Prostate gland (tissue), 2 donors: ENCODE results near the gene FAM163B.

Experiments
- POLR2A ChIP-seq: fragments of 450-650 bp; IDR thresholded peaks from one replicate; pipeline ENCODE4 v1.6.1; 2016; ENCODE audit warnings: antibody characterized with exemption, mild to moderate bottlenecking
- TF ChIP-seq, protein P1 (sequence below), 4 experiments: fragments of 200-600 bp in 2 of 4; fragments of 450-650 bp in 2 of 4; sonication (generic) in 2 of 4; IDR thresholded peaks; 1 replicate in 3 of 4; 2 replicates in 1 of 4; pipeline ENCODE4 v1.5.1; 2016 to 2019; ENCODE audit warnings: antibody characterized with exemption in 4 of 4, mild to moderate bottlenecking in 2 of 4, moderate library complexity in 2 of 4

DNA sequence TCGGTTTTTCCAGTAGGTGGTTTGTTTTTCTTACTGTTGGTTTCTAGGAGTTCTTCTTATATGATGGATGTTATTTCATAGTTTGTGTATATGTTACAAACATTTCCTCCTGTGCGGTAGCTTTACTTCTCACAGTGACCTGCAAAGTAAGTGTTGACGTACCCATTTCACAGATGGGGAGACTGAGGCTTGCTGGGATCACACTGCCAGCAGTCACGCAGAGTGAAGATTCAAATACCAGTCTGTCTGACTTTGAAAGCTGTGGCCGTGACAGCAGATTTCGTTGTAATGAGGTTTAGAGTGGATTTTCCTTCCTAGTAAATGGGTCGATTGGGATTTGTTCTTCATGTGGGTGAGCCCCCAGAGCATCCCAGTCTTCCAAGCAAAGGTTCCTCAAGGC, 40.0 kb upstream of the FAM163B start:
- TF ChIP-seq POLR2A = no peak
- TF ChIP-seq, protein P1, sequence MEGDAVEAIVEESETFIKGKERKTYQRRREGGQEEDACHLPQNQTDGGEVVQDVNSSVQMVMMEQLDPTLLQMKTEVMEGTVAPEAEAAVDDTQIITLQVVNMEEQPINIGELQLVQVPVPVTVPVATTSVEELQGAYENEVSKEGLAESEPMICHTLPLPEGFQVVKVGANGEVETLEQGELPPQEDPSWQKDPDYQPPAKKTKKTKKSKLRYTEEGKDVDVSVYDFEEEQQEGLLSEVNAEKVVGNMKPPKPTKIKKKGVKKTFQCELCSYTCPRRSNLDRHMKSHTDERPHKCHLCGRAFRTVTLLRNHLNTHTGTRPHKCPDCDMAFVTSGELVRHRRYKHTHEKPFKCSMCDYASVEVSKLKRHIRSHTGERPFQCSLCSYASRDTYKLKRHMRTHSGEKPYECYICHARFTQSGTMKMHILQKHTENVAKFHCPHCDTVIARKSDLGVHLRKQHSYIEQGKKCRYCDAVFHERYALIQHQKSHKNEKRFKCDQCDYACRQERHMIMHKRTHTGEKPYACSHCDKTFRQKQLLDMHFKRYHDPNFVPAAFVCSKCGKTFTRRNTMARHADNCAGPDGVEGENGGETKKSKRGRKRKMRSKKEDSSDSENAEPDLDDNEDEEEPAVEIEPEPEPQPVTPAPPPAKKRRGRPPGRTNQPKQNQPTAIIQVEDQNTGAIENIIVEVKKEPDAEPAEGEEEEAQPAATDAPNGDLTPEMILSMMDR (IDR thresholded peaks at IDR 0.05) = no peak
